ENCODE data around the gene CRACDL. TPM values are rescaled to one million over a fixed set of nuclear protein-coding genes. Genes with fewer than 3 reads are reported as not detected.
"Not testable (repeated sequence)": the region's sequence is repeated elsewhere in the genome, so short reads cannot be mapped to it uniquely, and the experiment has no call there.

CRACDL gene
- total and polyA plus RNA-seq, 2 of the 13 experiments (the other 11 are each of a cell fraction or from before 2014, with no cell fraction given), result 0.15 to 0.26 TPM

- TF ChIP-seq KDM4B (CRISPR knock-in tag; IDR thresholded peaks at IDR 0.05) (no peak), GLI4 (CRISPR knock-in tag; IDR thresholded peaks at IDR 0.05; ENCODE audit: borderline replicate concordance) (no peak)
Measured at GRCh38 chr2:98753801-98754200, 182.2 kb downstream of the CRACDL start (continued).

GRCh38 chr2:98752711-98753110 is 183.3 kb downstream of the CRACDL start:
- FAIRE-seq; intact Hi-C loops (cut with micrococcal nuclease; ENCODE audit: unreplicated experiment): not testable (repeated sequence)
- peaks cover 0 to 38% of the 10 kb centered on the region in 2 experiments; a peak in 1 of 5 replicates for H3K27me3 ChIP-seq (ENCODE audit: control insufficient read depth in 1 of 2, insufficient read depth in 2 of 2, low read length in 2 of 2)

GRCh38 chr2:98751748-98752147 is 184.3 kb downstream of the CRACDL start:
- intact Hi-C loops (cut with micrococcal nuclease; ENCODE audit: unreplicated experiment), result no loop called here
- DNase-seq (ENCODE audit: low spot score), result no peak
- no peak for TF ChIP-seq SNRNP70 (IDR thresholded peaks at IDR 0.05; ENCODE audit: low read depth, low read length)
- no peak for TF ChIP-seq RXRA (CRISPR knock-in tag; IDR thresholded peaks at IDR 0.05)
- no peak for TF ChIP-seq SRSF1 (optimal IDR thresholded peaks at IDR 0.05; ENCODE audit: low read depth, low read length)
- TF ChIP-seq, protein P1, sequence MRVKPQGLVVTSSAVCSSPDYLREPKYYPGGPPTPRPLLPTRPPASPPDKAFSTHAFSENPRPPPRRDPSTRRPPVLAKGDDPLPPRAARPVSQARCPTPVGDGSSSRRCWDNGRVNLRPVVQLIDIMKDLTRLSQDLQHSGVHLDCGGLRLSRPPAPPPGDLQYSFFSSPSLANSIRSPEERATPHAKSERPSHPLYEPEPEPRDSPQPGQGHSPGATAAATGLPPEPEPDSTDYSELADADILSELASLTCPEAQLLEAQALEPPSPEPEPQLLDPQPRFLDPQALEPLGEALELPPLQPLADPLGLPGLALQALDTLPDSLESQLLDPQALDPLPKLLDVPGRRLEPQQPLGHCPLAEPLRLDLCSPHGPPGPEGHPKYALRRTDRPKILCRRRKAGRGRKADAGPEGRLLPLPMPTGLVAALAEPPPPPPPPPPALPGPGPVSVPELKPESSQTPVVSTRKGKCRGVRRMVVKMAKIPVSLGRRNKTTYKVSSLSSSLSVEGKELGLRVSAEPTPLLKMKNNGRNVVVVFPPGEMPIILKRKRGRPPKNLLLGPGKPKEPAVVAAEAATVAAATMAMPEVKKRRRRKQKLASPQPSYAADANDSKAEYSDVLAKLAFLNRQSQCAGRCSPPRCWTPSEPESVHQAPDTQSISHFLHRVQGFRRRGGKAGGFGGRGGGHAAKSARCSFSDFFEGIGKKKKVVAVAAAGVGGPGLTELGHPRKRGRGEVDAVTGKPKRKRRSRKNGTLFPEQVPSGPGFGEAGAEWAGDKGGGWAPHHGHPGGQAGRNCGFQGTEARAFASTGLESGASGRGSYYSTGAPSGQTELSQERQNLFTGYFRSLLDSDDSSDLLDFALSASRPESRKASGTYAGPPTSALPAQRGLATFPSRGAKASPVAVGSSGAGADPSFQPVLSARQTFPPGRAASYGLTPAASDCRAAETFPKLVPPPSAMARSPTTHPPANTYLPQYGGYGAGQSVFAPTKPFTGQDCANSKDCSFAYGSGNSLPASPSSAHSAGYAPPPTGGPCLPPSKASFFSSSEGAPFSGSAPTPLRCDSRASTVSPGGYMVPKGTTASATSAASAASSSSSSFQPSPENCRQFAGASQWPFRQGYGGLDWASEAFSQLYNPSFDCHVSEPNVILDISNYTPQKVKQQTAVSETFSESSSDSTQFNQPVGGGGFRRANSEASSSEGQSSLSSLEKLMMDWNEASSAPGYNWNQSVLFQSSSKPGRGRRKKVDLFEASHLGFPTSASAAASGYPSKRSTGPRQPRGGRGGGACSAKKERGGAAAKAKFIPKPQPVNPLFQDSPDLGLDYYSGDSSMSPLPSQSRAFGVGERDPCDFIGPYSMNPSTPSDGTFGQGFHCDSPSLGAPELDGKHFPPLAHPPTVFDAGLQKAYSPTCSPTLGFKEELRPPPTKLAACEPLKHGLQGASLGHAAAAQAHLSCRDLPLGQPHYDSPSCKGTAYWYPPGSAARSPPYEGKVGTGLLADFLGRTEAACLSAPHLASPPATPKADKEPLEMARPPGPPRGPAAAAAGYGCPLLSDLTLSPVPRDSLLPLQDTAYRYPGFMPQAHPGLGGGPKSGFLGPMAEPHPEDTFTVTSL (CRISPR knock-in tag; IDR thresholded peaks at IDR 0.05; ENCODE audit: borderline replicate concordance), result no peak
- TF ChIP-seq, protein P2, sequence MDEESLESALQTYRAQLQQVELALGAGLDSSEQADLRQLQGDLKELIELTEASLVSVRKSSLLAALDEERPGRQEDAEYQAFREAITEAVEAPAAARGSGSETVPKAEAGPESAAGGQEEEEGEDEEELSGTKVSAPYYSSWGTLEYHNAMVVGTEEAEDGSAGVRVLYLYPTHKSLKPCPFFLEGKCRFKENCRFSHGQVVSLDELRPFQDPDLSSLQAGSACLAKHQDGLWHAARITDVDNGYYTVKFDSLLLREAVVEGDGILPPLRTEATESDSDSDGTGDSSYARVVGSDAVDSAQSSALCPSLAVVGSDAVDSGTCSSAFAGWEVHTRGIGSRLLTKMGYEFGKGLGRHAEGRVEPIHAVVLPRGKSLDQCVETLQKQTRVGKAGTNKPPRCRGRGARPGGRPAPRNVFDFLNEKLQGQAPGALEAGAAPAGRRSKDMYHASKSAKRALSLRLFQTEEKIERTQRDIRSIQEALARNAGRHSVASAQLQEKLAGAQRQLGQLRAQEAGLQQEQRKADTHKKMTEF (CRISPR knock-in tag; IDR thresholded peaks at IDR 0.05), result no peak
- TF ChIP-seq GFI1 (CRISPR knock-in tag; IDR thresholded peaks at IDR 0.05; ENCODE audit: borderline replicate concordance), result 0 out of 2 replicates have a peak, but pooled peaks have one; percentile 4
- no peak for TF ChIP-seq ZNF747 (CRISPR knock-in tag; IDR thresholded peaks at IDR 0.05; ENCODE audit: borderline replicate concordance)

More at GRCh38 chr2:98752711-98753110, 183.3 kb downstream of the CRACDL start:
- H3K79me2 ChIP-seq (ENCODE audit: insufficient read depth, low read length); CTCF ChIA-PET (ENCODE audit: low intra/inter-chr PET ratio, low total read pairs); DNase-seq (ENCODE audit: low spot score); H2AFZ ChIP-seq (ENCODE audit: low read length); ATAC-seq; H3K4me3 ChIP-seq (replicated peaks in 1 of 3; ENCODE audit: insufficient read depth in 1 of 3, low read depth in 2 of 3, low read length in 3 of 3); in situ Hi-C loops (cut with HindIII; ENCODE audit: extremely low pct_ligation_motif_present, low pct_unique_long_range_greater_than_20kb); H4K20me1 ChIP-seq (ENCODE audit: insufficient read depth, low read length); H3K36me3 ChIP-seq (replicated peaks in 1 of 2; ENCODE audit: control insufficient read depth in 1 of 2, insufficient read depth in 2 of 2, low read length in 2 of 2); H3K4me2 ChIP-seq (ENCODE audit: low read depth, low read length); POLR2A ChIA-PET; BruUV-seq (replicated peaks); H3K9ac ChIP-seq (ENCODE audit: insufficient read depth, low read depth, low read length); H3K9me3 ChIP-seq (ENCODE audit: low read length); H3K27ac ChIP-seq (ENCODE audit: extremely low read length, insufficient read depth, low read length): not testable (repeated sequence)
- TF ChIP-seq ZNF431 (CRISPR knock-in tag; IDR thresholded peaks at IDR 0.05; ENCODE audit: borderline replicate concordance, low read depth), result peak; percentile 97
- 52% methylated on average over 4 of the region's 4 CpGs for WGBS (ENCODE audit: low lambda C conversion rate)
- peaks cover 16% of the 10 kb centered on the region; the same call in 1 of the 2 replicates for H3K4me1 ChIP-seq (ENCODE audit: insufficient read depth, low read length)

More at GRCh38 chr2:98751748-98752147, 184.3 kb downstream of the CRACDL start:
- Histone ChIP-seq H3K9ac (ENCODE audit: insufficient read depth, low read depth, low read length) (no peak overlapping the region), H2AFZ (ENCODE audit: low read length) (no peak overlapping the region), H3K27ac (ENCODE audit: extremely low read length, insufficient read depth, low read length) (no peak overlapping the region), H3K36me3 (replicated peaks in 1 of 2; ENCODE audit: control insufficient read depth in 1 of 2, insufficient read depth in 2 of 2, low read length in 2 of 2) (no peaks in the 10 kb centered on the region), H4K20me1 (ENCODE audit: insufficient read depth, low read length) (no peaks in the 10 kb centered on the region), H3K79me2 (ENCODE audit: insufficient read depth, low read length) (no peaks in the 10 kb centered on the region), H3K4me1 (ENCODE audit: insufficient read depth, low read length) (peaks cover 17% of the 10 kb centered on the region; the same call in 1 of the 2 replicates), H3K4me3 (replicated peaks in 1 of 3; ENCODE audit: insufficient read depth in 1 of 3, low read depth in 2 of 3, low read length in 3 of 3) (no peak overlapping the region), H3K4me2 (ENCODE audit: low read depth, low read length) (no peak overlapping the region), H3K27me3 (ENCODE audit: control insufficient read depth in 1 of 2, insufficient read depth in 2 of 2, low read length in 2 of 2) (peaks cover 0 to 38% of the 10 kb centered on the region in 2 experiments; a peak in 1 of 5 replicates), H3K9me3 (ENCODE audit: low read length) (0 out of 2 replicates have a peak, but pooled peaks cover 9% of the 10 kb centered on the region)
- ATAC-seq, result no peak
- in situ Hi-C loops (cut with HindIII; ENCODE audit: extremely low pct_ligation_motif_present, low pct_unique_long_range_greater_than_20kb), result no loop called here
- WGBS (ENCODE audit: low lambda C conversion rate), result 29% methylated on average over 1 of the region's 1 CpG
- CTCF ChIA-PET (ENCODE audit: low intra/inter-chr PET ratio, low total read pairs), result no interaction called here
- no TSS peak for BruUV-seq (replicated peaks)
- POLR2A ChIA-PET, result no interaction called here
- no peak for FAIRE-seq
